Natural killer cell (primary cell): Measurements from ENCODE around the gene INTS13. TPM values are rescaled to one million over a fixed set of nuclear protein-coding genes. Genes with fewer than 3 reads are reported as not detected.

ENCODE experiments used
- ATAC-seq, 3 donors: fragments of 150-1000 bp in 2 of 3; fragments of 200-7000 bp in 1 of 3; cut with Tn5 transposase; 1 replicate in 1 of 3; 2 replicates in 2 of 3; pipeline ENCODE4 v1.10.0; 2021; ENCODE audit warnings: mild to moderate bottlenecking in 2 of 3, moderate library complexity in 2 of 3
- DNase-seq, 2 donors: peaks; one replicate each; pipeline versions ENCODE4 v3.0.0 to v3.0.0-alpha.2; 2013 to 2021; ENCODE audit warnings: mixed read lengths in 1 of 2
- H3K27ac ChIP-seq: one replicate; pipeline ENCODE4 v1.5.1; 2013; ENCODE audit warnings: mild to moderate bottlenecking, low read length
- H3K27me3 ChIP-seq: one replicate; pipeline ENCODE4 v1.6.1; 2013; ENCODE audit warnings: low read length; ENCODE audit not compliant: control insufficient read depth, insufficient read depth
- H3K36me3 ChIP-seq: one replicate; pipeline ENCODE4 v1.6.1; 2013; ENCODE audit warnings: low read length; ENCODE audit not compliant: control insufficient read depth, insufficient read depth
- H3K4me1 ChIP-seq: one replicate; pipeline ENCODE4 v1.6.1; 2013; ENCODE audit warnings: low read length; ENCODE audit not compliant: control insufficient read depth, insufficient read depth
- H3K4me3 ChIP-seq: one replicate; pipeline ENCODE4 v1.5.1; 2013; ENCODE audit warnings: low read length
- H3K9me3 ChIP-seq: one replicate; pipeline ENCODE4 v1.6.1; 2013; ENCODE audit warnings: low read length; ENCODE audit not compliant: control insufficient read depth, insufficient read depth
- H3K27ac Mint-ChIP-seq, 2 donors: one replicate each; pipeline ENCODE4 v1.8.0; 2022; ENCODE audit warnings: mild to moderate bottlenecking in 2 of 2, mixed read lengths in 2 of 2, moderate library complexity in 1 of 2
- H3K27me3 Mint-ChIP-seq, 2 donors: one replicate each; pipeline ENCODE4 v1.8.0; 2022; ENCODE audit warnings: low read depth in 2 of 2, mixed read lengths in 2 of 2
- H3K36me3 Mint-ChIP-seq: one replicate; pipeline ENCODE4 v1.8.0; 2022; ENCODE audit warnings: mixed read lengths
- H3K4me1 Mint-ChIP-seq, 2 donors: one replicate each; pipeline ENCODE4 v1.8.0; 2022; ENCODE audit warnings: mixed read lengths in 2 of 2
- H3K4me3 Mint-ChIP-seq: one replicate; pipeline ENCODE4 v1.8.0; 2022; ENCODE audit warnings: mild to moderate bottlenecking, moderate library complexity, mixed read lengths
- H3K9me3 Mint-ChIP-seq, 2 donors: one replicate each; pipeline ENCODE4 v1.8.0; 2022; ENCODE audit warnings: mixed read lengths in 2 of 2
- CTCF ChIP-seq: fragments of 200-600 bp; IDR thresholded peaks from one replicate; pipeline ENCODE4 v1.8.0; 2022; ENCODE audit warnings: antibody characterized with exemption
- WGBS: methylation state at CpG from one replicate; pipeline ENCODE4 v1.1.7; 2013; ENCODE audit warnings: missing lambda C conversion rate; ENCODE audit not compliant: insufficient coverage; 5-methylcytosine and 5-hydroxymethylcytosine counted together
- intact Hi-C: fragments of 100-400 bp; cut with micrococcal nuclease; formaldehyde crosslinking; loops from one replicate; pipeline ENCODE4 v1.14.2; 2022
- total RNA-seq, 4 donors: library from RNA; stranded (reverse); fragments of 120-200 nt in 1 of 4; gene quantifications; one replicate each; pipeline versions ENCODE4 v1.2.3 to v1.2.4, GENCODE V29; 2013 to 2022

The INTS13 gene
- total RNA-seq, 3 donors from 2014 or later (not counting 1 experiment from before 2014, with no cell fraction given), result 17.5 to 20.8 (median 19.8) TPM

GRCh38 chr12:26872625-26873024, 65.2 kb downstream of the INTS13 start:
- Mint-ChIP-seq H3K27me3 (peaks cover 4 to 10% of the 10 kb centered on the region in 2 donors), H3K27ac (no peak overlapping the region), H3K36me3 (no peaks in the 10 kb centered on the region), H3K4me3 (no peak overlapping the region), H3K4me1 (peaks cover 13 to 19% of the 10 kb centered on the region in 2 donors), H3K9me3 (no peaks in the 10 kb centered on the region)
- DNase-seq (no peak), ATAC-seq (peak in 1 of 3 donors; percentile 71)
- no CpG with 5 or more reads among the region's 1 CpG for WGBS
- H3K9me3 ChIP-seq, result no peaks in the 10 kb centered on the region
- H3K36me3 ChIP-seq, result no peaks in the 10 kb centered on the region
- intact Hi-C loops, result no loop called here
- peaks cover 10% of the 10 kb centered on the region for H3K4me1 ChIP-seq
- no peak for TF ChIP-seq CTCF
- no peaks in the 10 kb centered on the region for H3K27me3 ChIP-seq
- no peak overlapping the region for H3K27ac ChIP-seq
- no peak overlapping the region for H3K4me3 ChIP-seq

- no peaks in the 10 kb centered on the region for H3K27me3 ChIP-seq
- H3K27me3 Mint-ChIP-seq, result peaks cover 4 to 10% of the 10 kb centered on the region in 2 donors
- no peaks in the 10 kb centered on the region for H3K9me3 Mint-ChIP-seq
- peaks cover 10% of the 10 kb centered on the region for H3K4me1 ChIP-seq
- peaks cover 20 to 25% of the 10 kb centered on the region in 2 donors for H3K4me1 Mint-ChIP-seq
- no peaks in the 10 kb centered on the region for H3K9me3 ChIP-seq
- intact Hi-C loops, result no loop called here
- WGBS, result no CpG with 5 or more reads among the region's 2 CpGs
- no peak for TF ChIP-seq CTCF
- DNase-seq, result no peak
- ATAC-seq, result no peak
- H3K4me3 Mint-ChIP-seq, result no peak overlapping the region
- no peaks in the 10 kb centered on the region for H3K36me3 Mint-ChIP-seq
- H3K27ac Mint-ChIP-seq, result no peak overlapping the region
- H3K27ac ChIP-seq, result no peak overlapping the region
- no peaks in the 10 kb centered on the region for H3K36me3 ChIP-seq
- no peak overlapping the region for H3K4me3 ChIP-seq
Observed at GRCh38 chr12:26871985-26872384, 65.8 kb downstream of the INTS13 start.

- ATAC-seq (peak in 1 of 3 donors; percentile 50), DNase-seq (no peak)
- Mint-ChIP-seq H3K4me1 (peaks cover 22 to 28% of the 10 kb centered on the region in 2 donors), H3K4me3 (no peak overlapping the region), H3K27ac (no peak overlapping the region), H3K27me3 (peaks cover 4 to 10% of the 10 kb centered on the region in 2 donors), H3K9me3 (no peaks in the 10 kb centered on the region), H3K36me3 (no peaks in the 10 kb centered on the region)
- intact Hi-C loops, result no loop called here
- Histone ChIP-seq H3K4me3 (no peak overlapping the region), H3K27ac (no peak overlapping the region), H3K9me3 (no peaks in the 10 kb centered on the region), H3K36me3 (no peaks in the 10 kb centered on the region), H3K4me1 (peaks cover 14% of the 10 kb centered on the region), H3K27me3 (no peaks in the 10 kb centered on the region)
- 43% methylated on average over 8 of the region's 11 CpGs for WGBS
- no peak for TF ChIP-seq CTCF
Observed at GRCh38 chr12:26870491-26871419, 67.0 kb downstream of the INTS13 start.
